ENCODE measurements around the gene WDR46. TPM values are rescaled to one million over a fixed set of nuclear protein-coding genes. Genes with fewer than 3 reads are reported as not detected.

WDR46 gene
- total RNA-seq, 1 donor from 2014 or later: 95.2 TPM

DNA sequence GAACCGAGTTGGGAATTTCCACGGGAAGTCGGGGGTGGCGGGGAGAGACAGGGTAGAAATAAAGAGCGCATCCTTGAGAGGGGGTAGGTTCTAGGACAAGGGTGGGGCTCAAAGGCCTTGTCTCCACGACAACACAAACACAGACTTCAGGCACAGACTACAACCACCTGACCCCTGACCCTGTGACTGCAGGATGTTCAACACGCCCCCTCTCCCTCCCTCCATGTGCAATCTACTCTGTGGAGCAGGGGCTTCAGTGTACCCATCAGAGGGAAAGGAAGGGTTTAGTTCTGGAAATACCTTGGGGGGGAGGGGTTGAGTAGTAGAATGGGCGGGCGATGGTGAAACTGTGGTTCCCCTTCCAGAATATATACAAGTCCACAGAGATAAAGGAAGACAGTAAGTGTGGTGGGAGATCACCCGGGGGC, 25.5 kb upstream of the WDR46 start:
- DNase-seq (ENCODE audit: low read depth): peak; percentile 71

DNA sequence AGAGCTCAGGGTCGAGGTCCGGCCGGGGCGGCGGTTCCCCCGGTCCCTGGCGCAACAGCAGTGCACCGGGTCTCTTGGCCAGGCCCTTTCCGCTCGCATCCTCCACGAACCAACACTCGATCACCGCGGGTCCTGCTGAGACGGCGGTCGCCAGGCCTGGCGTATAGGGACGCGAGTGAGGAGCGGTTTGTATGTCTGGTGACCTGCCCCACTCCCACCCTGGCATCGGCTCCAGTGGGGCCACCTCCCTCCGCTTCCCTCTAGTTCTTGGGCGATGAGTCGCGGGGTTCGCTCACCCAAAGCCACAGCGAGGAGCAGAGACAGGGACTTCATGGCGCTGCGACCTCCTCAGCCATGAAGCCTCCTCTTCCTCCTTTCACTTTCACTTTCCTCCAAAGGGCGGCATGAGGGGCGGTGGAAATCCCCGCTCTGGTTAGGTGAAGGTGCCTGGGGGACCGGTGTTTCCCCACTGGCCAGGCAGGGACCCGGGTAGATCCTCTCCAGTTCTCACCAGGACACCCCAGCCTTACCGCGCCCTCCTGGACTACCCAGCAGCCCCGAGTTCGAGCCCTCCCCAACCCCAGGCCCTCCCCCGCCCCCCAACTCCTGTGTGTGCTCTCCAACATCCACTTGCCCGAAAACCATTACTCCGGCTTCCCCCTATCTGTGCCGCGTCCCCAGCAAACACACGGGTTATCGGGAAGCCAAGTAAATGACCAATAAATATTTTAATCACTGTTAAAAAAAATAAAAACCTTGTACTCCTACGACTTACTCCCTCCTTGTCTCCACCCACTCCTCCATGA, 24.9 kb upstream of the WDR46 start, which contains the start of gene TAPBP:
Gene TAPBP (minus strand): TSS at position 370 of the 806 bp plus-strand sequence. CDS start 37 bp downstream, at position 333.
- DNase-seq (ENCODE audit: low read depth): peak; percentile 62

DNA sequence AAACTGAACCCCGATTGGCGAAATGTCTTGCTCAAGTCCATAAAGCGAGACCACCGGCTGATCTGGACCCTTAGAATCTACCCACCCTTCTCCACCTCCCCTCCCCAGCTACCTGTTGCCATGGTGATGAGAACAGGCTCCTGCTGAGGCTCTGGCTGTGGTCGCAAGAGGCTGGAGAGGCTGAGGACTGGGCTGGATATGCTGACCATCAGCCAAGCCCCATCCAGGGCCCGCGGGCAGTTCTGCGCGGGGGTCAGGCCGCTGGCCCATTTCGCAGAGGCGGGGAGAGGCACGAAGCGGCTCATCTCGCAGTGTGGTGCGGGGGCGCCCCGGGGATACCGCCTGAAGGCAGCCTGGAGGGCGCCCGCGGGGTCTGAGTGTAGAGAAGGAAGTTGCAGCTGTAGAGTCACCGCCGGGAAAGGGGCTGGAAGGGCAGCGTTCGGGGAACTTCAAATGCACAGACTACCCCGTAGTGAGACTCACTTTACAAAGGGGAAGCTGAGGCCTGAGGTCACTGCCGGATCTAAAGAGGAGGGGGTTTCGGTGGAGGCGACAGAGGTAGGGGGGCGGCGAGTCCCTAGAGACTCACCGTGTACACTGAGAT, 24.2 kb upstream of the WDR46 start:
- DNase-seq (ENCODE audit: low read depth): peak; percentile 34

DNA sequence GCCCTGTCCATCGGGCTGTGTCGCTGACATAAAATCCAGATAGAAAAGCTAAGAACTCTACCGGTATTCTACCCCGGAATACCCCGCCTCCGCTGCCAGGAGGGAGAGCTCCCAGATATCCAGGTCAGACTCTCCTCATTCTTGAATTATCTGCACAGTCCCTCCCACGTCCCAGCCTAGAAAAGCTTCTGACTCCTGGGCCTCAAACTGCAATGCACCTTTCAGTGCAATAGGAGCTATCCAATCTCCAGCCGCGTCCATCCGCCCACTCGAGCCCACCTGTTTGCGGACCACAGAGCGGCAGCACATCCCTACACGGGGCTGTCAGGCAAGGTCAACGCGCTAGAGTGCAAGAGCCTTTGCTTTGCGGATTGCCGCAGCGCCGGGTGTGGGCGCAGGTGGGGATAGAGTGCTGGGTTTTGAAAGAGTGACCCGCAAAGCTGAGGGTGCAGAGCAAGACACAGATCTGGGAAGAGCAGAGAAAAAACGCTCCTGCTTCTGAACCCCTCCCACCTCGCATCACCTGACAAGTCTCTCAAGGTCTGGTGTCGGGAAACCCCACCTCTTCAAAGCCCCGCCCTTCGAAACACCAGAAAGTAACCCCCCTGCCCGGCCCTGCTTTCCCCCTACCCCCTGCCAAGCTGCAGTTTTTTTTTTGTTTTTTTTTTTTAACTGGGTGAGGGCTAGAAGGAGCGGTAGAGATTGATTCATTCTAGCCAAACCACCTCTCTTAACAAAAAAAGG, 23.5 kb upstream of the WDR46 start:
- DNase-seq (ENCODE audit: low read depth): peak; percentile 42

DNA sequence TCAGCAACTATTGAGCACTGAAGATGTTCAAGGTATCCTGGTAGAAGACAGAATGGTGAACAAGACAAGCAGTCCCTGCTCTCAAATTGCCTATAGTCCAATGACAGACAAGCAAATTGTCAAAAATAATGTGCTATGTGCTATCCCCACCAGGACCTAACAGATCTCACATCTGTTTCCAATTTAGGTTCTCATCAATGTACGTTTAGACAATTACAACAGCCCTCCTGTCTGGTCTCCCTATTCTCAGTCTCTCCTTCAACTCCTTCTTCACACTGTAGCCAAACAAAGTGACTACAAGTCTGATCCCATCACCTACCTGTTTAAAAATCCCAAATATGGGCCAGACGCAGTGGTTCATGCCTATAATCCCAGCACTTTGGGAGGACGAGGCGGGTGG, 17.3 kb upstream of the WDR46 start:
- no peak for DNase-seq (ENCODE audit: low read depth)

GRCh38 chr6:33305052-33305451, 16.0 kb upstream of the WDR46 start:
- DNase-seq (ENCODE audit: low read depth): no peak

GRCh38 chr6:33304216-33304615, 15.2 kb upstream of the WDR46 start:
- no peak for DNase-seq (ENCODE audit: low read depth)

- DNase-seq (ENCODE audit: low read depth): no peak
Observed at GRCh38 chr6:33301877-33302276, 12.8 kb upstream of the WDR46 start.

DNA sequence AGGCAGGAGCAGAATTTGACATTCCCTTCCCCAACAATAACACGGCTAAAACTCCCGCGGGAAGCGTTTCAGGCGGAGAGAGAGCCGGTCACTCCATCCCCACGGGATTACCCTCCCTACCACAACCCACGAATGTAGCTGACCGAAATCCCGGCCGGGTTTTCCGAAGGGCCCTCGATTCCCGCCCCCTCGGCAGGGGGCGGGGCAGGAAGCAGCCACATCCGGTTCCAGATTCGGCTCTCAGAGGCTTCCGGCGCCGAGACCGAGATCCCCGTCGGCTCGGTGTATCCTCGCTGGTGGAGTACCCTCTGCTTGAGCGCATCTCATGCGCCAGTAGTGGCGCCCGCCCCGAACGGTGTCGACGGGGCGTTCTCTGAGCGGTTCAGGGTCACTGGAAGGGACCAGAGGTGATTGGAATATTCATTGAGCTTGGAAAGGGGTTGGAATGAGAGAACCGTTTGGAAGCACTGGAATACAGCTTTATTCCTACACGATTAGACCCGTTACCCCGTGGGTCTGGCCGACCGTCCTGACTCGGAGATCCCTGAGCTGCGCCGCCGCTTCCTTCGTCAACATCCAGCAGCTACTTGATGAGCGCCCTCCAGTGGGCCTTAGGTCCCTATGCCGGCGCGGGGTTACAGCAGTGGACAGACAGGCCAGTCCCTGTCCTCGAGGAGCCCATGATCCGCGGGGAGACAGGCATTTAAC, 10.4 kb upstream of the WDR46 start:
- DNase-seq (ENCODE audit: low read depth): peak; percentile 96

- peak; percentile 79 for DNase-seq (ENCODE audit: low read depth)
Observed at GRCh38 chr6:33298773-33299236, 9.8 kb upstream of the WDR46 start, which contains the start of gene RGL2. Gene RGL2, minus strand, starts transcription at chr6:33298942. Its CDS starts 332 bp downstream, at chr6:33298610.

GRCh38 chr6:33297956-33298772, 9.1 kb upstream of the WDR46 start:
- peak; percentile 82 for DNase-seq (ENCODE audit: low read depth)

DNA sequence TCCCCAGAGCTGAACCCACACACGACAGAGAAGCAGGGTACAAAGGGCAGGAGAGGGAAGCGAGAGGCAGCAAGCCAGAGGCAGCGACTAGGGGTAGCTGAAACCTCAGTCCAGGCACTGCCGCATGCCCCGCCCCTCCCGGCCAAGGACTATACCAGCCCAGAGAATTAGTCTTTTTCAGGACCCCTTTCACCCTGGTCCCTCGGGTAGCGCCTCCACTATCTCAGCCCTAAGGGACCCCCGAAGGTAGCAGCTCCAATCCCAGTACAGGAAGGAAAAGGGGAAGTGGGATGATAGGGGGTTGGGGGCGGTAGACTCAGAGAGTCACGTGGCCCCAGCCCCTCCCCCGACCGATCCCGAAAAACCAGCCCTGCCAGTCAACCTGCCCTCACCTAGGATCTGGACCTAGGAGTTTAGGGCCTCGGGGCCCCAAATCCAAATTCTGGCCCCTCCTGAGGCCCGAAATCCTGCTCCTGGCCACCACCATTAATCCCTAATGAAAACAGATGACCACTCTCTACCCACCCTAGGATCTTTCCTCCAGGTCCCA, 8.4 kb upstream of the WDR46 start:
- no peak for DNase-seq (ENCODE audit: low read depth)

DNA sequence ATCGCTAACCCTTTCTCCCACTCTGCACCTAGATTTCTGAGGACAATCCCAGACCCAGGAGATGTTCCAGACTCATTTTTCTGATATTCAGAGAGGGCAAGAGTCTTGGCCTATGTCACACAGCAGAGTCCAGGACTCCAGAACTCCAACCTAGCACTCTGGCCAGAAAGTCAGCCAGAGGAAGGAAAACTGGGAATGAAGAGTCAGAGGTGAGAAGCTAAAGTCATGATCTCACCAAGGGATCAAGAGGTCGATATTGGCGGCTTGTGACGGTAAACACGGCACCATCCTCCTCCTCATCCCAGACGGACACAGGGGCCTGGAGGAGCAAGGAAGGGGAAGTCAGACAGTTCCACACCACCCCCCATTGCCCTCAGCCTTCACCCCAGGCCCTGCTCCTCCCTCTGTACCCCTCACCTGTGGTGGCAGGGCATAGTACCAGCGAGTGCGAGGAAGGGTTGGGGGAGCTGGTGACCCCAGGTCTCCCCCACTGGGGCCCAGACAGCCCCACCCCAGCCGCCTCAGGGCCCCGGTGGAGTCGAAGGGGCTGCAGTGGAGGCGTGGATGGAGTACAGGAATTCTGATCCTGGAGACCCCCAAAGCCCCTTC, 7.9 kb upstream of the WDR46 start:
- no peak for DNase-seq (ENCODE audit: low read depth)

DNA sequence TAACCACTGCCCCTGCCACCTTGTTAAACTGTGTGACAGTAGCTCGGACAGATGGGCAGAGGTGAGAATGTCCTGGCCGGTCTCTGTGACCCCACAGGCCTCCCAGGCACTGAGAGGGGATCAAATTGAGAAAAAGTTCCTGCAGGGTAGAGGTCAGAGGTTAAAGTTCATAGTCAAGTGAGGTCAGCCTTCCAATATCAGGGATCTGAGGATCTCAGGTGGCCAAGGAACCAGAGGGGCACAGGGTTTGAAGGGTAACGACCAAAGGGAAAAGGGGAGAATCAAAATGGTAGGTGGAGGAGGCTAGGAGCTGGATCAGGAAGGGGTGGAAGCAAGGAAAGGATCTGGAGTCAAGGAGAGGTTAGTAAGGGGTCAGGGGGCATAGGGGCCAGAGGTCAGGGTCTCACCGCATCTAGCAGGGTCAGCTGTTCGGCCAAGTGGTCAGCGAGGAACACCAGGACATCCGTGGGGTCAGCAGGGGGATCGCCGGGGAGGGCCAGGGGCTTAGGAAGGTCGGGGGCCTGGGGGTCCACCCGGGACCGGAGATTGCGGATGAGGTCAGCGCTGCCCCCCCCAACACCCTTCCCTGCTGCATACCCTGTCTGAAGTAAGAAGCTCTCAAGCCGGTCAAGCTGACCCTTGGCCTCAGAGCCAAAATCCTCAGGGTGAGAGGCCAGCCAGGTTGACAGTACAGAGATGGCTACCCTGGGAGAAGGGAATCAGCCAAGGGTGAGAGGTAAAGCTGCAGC, 6.8 kb upstream of the WDR46 start:
- DNase-seq (ENCODE audit: low read depth): no peak

- no peak for DNase-seq (ENCODE audit: low read depth)
Observed at GRCh38 chr6:33294086-33294823, 5.2 kb upstream of the WDR46 start.

DNA sequence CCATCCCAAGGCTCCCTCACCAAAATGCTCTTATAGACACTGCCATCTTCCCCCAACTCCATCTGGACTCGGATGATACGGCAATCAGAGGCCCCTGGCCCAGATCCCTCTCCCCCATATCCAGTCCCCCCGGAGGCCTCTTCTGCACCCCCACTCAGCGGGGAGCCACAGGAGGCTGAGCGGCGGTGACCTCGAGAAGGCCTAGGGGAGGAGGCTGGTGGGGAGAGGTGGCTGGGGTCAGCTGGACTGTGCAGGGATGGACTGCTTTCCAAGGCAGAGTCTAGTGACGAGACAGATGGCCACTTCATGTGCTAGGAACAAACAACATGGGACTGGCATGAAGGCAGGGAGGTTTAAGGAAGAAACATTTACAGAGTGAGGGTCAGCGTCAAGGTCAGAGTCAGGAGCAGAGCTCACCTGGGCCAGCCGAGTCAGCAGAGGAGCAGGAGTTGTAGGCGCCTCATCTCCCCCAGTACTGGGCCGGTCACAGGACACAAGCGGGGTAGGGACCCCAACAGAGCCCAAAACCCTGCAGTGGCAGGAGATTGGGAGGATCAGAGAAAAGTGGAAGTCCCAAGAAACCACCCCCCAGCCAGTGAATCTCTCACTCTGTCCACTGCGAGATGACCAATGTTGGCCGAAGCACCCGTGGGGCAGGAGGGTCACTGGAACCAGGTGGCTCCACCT, 4.1 kb upstream of the WDR46 start:
- no peak for DNase-seq (ENCODE audit: low read depth)

DNA sequence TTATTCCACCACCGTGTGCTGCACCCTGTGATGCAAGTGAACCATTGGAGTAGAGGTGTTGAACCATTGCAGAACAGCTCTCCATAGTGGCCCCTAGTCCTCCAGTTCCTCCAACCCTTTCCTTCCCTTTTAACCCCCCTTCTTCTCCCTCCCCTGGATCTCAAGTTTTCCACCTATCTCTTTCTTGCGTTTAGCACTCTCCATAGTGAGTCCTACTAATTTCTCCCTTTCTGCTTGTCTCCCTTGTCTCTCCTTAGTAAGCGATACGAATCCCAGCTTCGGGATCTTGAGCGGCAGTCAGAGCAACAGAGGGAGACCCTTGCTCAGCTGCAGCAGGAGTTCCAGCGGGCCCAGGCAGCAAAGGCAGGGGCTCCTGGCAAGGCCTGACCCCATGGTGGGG, 1.4 kb upstream of the WDR46 start:
- no peak for DNase-seq (ENCODE audit: low read depth)
